ENCODE data around the gene MUC21.

Gene MUC21

DNA sequence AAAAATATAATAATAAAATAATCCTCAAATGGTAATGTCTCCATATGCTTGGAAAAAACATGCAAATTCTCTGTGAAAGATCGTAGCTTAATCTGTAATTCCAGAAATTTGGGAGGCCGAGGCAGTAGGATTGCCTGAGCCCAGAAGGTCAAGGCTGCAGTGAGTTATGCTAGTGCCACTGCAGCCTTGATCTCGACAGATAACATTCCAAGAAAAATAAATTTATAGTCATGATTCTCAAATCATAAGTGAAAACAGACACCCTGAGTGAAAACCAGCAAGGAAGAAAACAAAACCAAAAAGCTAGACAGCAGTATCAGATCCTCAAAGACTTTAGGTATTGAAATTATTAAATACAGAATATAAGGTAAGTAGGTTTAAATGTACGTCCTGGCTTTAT lies 3.8 kb upstream of the MUC21 start:
- Histone ChIP-seq H3K27me3 (replicated peaks; ENCODE audit: control insufficient read depth, insufficient read depth, low read length) (no peaks in the 10 kb centered on the region; the same call in 1 of the 2 replicates), H3K4me3 (replicated peaks; ENCODE audit: low read depth, low read length) (no peak overlapping the region), H3K36me3 (ENCODE audit: control insufficient read depth, insufficient read depth, low read length) (no peaks in the 10 kb centered on the region)
- TF ChIP-seq, protein P1, sequence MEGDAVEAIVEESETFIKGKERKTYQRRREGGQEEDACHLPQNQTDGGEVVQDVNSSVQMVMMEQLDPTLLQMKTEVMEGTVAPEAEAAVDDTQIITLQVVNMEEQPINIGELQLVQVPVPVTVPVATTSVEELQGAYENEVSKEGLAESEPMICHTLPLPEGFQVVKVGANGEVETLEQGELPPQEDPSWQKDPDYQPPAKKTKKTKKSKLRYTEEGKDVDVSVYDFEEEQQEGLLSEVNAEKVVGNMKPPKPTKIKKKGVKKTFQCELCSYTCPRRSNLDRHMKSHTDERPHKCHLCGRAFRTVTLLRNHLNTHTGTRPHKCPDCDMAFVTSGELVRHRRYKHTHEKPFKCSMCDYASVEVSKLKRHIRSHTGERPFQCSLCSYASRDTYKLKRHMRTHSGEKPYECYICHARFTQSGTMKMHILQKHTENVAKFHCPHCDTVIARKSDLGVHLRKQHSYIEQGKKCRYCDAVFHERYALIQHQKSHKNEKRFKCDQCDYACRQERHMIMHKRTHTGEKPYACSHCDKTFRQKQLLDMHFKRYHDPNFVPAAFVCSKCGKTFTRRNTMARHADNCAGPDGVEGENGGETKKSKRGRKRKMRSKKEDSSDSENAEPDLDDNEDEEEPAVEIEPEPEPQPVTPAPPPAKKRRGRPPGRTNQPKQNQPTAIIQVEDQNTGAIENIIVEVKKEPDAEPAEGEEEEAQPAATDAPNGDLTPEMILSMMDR (IDR thresholded peaks at IDR 0.05; ENCODE audit: insufficient read depth, low read length, poor library complexity, severe bottlenecking): no peak
- DNase-seq (ENCODE audit: extremely low read depth, insufficient read length): no peak

DNA sequence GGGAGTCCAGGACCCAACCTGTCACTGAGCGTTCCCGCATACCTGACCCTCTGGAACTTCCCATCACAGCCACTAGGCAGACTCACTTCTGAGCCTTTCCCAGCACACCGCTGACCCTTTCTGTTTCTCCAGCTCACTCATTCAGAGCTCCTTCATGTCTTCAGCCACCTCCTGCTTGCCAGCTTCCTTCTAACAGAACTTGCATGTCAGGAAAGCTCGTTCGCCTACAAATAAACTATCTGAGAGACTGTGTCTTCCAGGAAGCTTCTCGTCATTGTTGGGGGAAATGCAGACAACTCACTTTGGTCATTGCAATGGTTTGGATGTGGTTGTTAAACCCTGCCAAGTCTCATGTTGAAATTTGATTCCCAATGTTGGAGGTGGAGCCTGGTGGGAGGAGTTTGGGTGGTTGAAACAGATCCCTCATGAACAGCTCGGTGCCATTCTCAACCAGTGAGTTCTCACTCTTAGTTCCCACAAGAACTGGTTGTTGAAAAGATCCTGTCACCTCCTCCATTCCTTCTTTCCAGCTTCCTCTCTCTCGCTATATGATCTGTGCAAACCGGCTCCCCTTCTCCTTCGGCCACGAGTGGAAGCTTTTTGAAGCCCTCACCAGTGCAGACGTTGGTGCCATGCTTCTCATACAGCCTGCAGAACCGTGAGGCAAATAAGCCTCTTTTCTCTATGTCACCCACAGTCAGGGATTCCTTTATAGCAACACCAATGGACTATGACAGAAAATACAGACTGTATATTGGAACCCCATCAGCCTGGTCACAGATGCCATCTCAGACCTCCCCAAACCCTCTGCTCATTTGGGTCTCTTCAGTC lies 1.4 kb upstream of the MUC21 start:
- Histone ChIP-seq H3K36me3 (ENCODE audit: control insufficient read depth, insufficient read depth, low read length) (no peaks in the 10 kb centered on the region), H3K4me3 (replicated peaks; ENCODE audit: low read depth, low read length) (no peak overlapping the region), H3K27me3 (replicated peaks; ENCODE audit: control insufficient read depth, insufficient read depth, low read length) (no peaks in the 10 kb centered on the region; the same call in 1 of the 2 replicates)
- TF ChIP-seq, protein P1 (IDR thresholded peaks at IDR 0.05; ENCODE audit: insufficient read depth, low read length, poor library complexity, severe bottlenecking): peak; percentile 11
- no peak for DNase-seq (ENCODE audit: extremely low read depth, insufficient read length)

DNA sequence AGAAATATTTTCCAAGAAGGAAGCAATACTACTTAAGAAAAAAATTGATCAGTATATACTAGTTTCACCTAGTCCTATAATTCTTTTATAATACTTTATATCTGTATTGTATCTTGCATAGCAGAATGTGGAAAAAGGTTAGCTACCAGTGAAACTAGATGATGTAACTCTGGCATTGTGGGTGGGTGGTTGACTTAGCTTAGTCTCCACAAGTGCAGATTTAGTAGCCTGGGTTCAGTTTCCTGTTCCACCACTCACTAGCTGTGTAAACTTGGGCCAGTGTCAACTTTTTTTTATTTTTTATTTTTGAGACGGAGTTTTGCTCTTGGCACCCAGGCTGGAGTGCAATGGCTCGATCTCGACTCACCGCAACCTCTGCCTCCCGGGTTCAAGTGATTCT lies 2.0 kb downstream of the MUC21 start:
- H3K4me3 ChIP-seq (replicated peaks; ENCODE audit: low read depth, low read length): no peak overlapping the region
- DNase-seq (ENCODE audit: extremely low read depth, insufficient read length): no peak
- TF ChIP-seq, protein P1 (IDR thresholded peaks at IDR 0.05; ENCODE audit: insufficient read depth, low read length, poor library complexity, severe bottlenecking): no peak
- no peaks in the 10 kb centered on the region for H3K36me3 ChIP-seq (ENCODE audit: control insufficient read depth, insufficient read depth, low read length)
- no peaks in the 10 kb centered on the region; the same call in 1 of the 2 replicates for H3K27me3 ChIP-seq (replicated peaks; ENCODE audit: control insufficient read depth, insufficient read depth, low read length)

DNA sequence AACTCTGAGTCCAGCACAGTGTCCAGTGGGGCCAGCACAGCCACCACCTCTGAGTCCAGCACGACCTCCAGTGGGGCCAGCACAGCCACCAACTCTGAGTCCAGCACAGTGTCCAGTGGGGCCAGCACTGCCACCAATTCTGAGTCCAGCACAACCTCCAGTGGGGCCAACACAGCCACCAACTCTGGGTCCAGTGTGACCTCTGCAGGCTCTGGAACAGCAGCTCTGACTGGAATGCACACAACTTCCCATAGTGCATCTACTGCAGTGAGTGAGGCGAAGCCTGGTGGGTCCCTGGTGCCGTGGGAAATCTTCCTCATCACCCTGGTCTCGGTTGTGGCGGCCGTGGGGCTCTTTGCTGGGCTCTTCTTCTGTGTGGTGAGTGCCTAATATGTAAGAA lies 3.8 kb downstream of the MUC21 start:
- Histone ChIP-seq H3K27me3 (replicated peaks; ENCODE audit: control insufficient read depth, insufficient read depth, low read length) (no peaks in the 10 kb centered on the region; the same call in 1 of the 2 replicates), H3K36me3 (ENCODE audit: control insufficient read depth, insufficient read depth, low read length) (no peaks in the 10 kb centered on the region), H3K4me3 (replicated peaks; ENCODE audit: low read depth, low read length) (no peak overlapping the region)
- no peak for DNase-seq (ENCODE audit: extremely low read depth, insufficient read length)
- TF ChIP-seq, protein P1 (IDR thresholded peaks at IDR 0.05; ENCODE audit: insufficient read depth, low read length, poor library complexity, severe bottlenecking): no peak

DNA sequence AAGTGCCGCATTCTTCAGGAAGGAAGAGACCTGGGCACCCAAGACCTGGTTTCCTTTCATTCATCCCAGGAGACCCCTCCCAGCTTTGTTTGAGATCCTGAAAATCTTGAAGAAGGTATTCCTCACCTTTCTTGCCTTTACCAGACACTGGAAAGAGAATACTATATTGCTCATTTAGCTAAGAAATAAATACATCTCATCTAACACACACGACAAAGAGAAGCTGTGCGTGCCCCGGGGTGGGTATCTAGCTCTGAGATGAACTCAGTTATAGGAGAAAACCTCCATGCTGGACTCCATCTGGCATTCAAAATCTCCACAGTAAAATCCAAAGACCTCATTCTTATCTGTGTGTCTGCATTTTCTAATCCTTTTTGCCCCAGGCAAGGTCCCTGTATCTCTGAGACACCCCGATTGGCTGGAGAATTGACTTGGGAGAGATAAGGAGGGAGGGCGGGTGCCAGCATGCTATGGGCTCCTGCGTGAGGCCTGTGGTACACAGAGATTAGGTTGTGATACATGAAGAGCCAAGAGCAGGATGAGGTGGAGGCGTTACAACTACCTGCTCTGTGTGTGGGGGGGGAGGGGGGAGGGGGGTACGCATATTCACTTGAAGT lies 4.8 kb downstream of the MUC21 start:
- no peak overlapping the region for H3K4me3 ChIP-seq (replicated peaks; ENCODE audit: low read depth, low read length)
- no peaks in the 10 kb centered on the region for H3K36me3 ChIP-seq (ENCODE audit: control insufficient read depth, insufficient read depth, low read length)
- TF ChIP-seq, protein P1 (IDR thresholded peaks at IDR 0.05; ENCODE audit: insufficient read depth, low read length, poor library complexity, severe bottlenecking): no peak
- no peak for DNase-seq (ENCODE audit: extremely low read depth, insufficient read length)
- H3K27me3 ChIP-seq (replicated peaks; ENCODE audit: control insufficient read depth, insufficient read depth, low read length): no peaks in the 10 kb centered on the region; the same call in 1 of the 2 replicates
